LNCaP clone FGC (cell line): ENCODE data around the gene DLX4.

ENCODE experiments used
- DNase-seq: peaks from one replicate; pipeline ENCODE4 v3.0.0-alpha.2; 2011; ENCODE audit warnings: low read depth
- H3K4me3 ChIP-seq: 2 replicates; pipeline ENCODE4 v1.5.1; 2011; ENCODE audit warnings: mild to moderate bottlenecking, low read depth, low read length, control low read depth
- CTCF ChIP-seq: IDR thresholded peaks from 2 replicates; pipeline ENCODE4 v1.5.1; 2012; ENCODE audit warnings: mild to moderate bottlenecking; ENCODE audit not compliant: control insufficient read depth, insufficient read depth; ENCODE audit errors: extremely low read depth

Gene DLX4

DNA sequence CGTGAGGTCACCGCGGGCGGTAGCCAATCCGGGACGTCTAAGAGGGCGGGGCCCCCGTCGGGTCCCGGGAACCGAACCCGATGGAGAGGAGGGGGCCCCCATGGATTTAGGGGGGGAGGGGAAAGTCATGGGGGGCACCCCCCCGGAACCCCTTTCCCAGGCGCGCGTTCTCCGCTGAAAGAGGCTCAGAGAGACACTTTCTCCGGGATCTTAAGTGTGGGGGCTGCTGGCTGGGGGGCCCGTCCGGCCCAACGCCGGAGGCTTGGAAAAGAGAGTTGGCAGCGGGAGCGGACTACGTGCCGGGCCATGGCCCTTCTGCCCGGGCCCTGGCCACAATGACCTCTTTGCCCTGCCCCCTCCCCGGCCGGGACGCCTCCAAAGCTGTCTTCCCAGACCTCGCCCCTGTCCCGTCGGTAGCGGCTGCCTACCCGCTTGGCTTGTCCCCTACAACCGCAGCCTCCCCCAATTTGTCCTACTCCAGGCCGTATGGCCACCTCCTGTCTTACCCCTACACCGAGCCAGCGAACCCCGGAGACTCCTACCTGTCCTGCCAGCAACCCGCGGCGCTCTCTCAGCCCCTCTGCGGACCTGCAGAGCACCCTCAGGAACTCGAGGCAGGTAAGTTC, at the start of gene DLX4:
TSS of gene DLX4 (plus strand) at position 57 of the 626 bp plus-strand sequence. CDS start at position 336, 279 bp downstream.
- no peak within 1 kb of the TSS for H3K4me3 ChIP-seq
- DNase-seq: no peak
- TF ChIP-seq CTCF: no peak

GRCh38 chr17:49920030-49920769, 48.8 kb upstream of the DLX4 start:
- no peak overlapping the region for H3K4me3 ChIP-seq
- DNase-seq: no peak
- TF ChIP-seq CTCF: no peak

GRCh38 chr17:49922095-49922494, 46.9 kb upstream of the DLX4 start:
- TF ChIP-seq CTCF: no peak
- DNase-seq: no peak

GRCh38 chr17:49924116-49924515, 44.9 kb upstream of the DLX4 start:
- DNase-seq: no peak
- TF ChIP-seq CTCF: no peak
- H3K4me3 ChIP-seq: no peak overlapping the region

More at GRCh38 chr17:49922095-49922494, 46.9 kb upstream of the DLX4 start:
- H3K4me3 ChIP-seq: no peak overlapping the region

DNA sequence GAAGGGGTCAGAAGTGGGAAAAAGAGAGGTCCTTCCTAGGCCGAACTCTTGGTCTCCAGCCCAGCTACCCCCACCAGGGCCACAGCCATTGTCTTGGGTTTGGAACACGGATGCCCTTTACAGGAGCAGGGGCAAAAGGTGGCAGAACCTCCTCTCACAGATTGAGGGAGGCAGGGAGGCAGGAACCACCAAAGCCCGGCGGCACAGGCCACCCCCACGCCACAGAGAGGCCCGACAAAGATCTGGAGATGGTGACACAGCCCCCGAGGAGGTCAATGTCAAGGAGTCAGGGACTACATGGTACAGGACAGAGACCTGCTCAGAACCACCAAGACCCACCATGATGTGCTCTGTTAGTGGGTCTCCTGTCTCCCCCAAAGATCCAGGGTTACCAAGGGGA, 44.4 kb upstream of the DLX4 start:
- H3K4me3 ChIP-seq: no peak overlapping the region
- no peak for TF ChIP-seq CTCF
- no peak for DNase-seq

DNA sequence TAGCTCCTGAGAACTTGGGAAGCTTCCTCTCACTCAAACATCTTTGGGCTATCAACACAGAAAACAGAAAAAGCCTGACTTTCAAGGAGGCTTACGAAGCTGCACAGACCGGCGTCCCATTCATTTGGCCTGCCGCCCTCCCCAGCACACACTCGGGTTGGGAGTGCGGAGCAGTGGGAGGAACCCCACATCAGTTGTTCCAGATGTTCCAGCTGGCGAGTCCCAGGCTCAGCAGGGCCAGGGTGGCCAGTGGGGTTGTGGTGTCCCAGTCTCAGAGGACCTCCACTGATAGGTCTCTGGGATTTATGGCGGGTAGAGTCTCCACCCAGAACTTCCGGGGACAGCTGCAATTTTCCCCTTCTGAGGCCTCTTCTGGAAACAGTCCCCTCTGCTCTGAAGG, 43.1 kb upstream of the DLX4 start:
- H3K4me3 ChIP-seq: no peak overlapping the region
- TF ChIP-seq CTCF: no peak
- no peak for DNase-seq
